ENCODE data around the gene TMTC2.

- TF ChIP-seq POLR2A (IDR thresholded peaks at IDR 0.05) = no peak
- no peak for TF ChIP-seq CTCF (IDR thresholded peaks at IDR 0.05)
Measured at GRCh38 chr12:82876075-82876474, 189.4 kb downstream of the TMTC2 start.
